Uterine smooth muscle cell (primary cell): ENCODE results near the gene AFG3L2. TPM values are rescaled to one million over a fixed set of nuclear protein-coding genes. Genes with fewer than 3 reads are reported as not detected.

ENCODE experiments used
- total RNA-seq: library from RNA; depleted of rRNA; stranded (reverse); fragments of >200 nt; gene quantifications from 2 replicates; pipeline ENCODE4 v1.2.3, GENCODE V29; 2014

The AFG3L2 gene
- total RNA-seq: 60.0 and 64.6 TPM in 2 replicates

GRCh38 chr18:12376754-12377555 lies at the start of gene AFG3L2:
Gene AFG3L2, minus strand, starts transcription at chr18:12377227. Its CDS starts 145 bp downstream, at chr18:12377082.

GRCh38 chr18:12307701-12308385 lies 69.2 kb downstream of the AFG3L2 start, which contains the start of gene TUBB6:
Gene TUBB6, plus strand, starts transcription at chr18:12308241. Its CDS starts 52 bp downstream, at chr18:12308293.

Other genes with a start within 250 kb of the AFG3L2 start
- gene CIDEA, start 122.9 kb downstream of the AFG3L2 start, total RNA-seq: 5.2 and 12.1 TPM in 2 replicates
- 487 and 1,381 TPM in 2 replicates for gene TUBB6, start 69.0 kb downstream of the AFG3L2 start, total RNA-seq
- gene PRELID3A, start 30.7 kb upstream of the AFG3L2 start, total RNA-seq: 6.0 and 7.7 TPM in 2 replicates